HG03469 (cell line): ENCODE results near the gene TMEM128.
"Not testable (repeated sequence)": the region's sequence is repeated elsewhere in the genome, so short reads cannot be mapped to it uniquely, and the experiment has no call there.

Experiments
- ATAC-seq: cut with Tn5 transposase; IDR thresholded peaks from one replicate; pipeline ENCODE4 v1.9.1; 2021; ENCODE audit warnings: mild to moderate bottlenecking, moderate library complexity, moderate number of reproducible peaks; ENCODE audit not compliant: unreplicated experiment

Gene TMEM128

GRCh38 chr4:4200624-4201023 is 47.4 kb downstream of the TMEM128 start:
- no peak for ATAC-seq

DNA sequence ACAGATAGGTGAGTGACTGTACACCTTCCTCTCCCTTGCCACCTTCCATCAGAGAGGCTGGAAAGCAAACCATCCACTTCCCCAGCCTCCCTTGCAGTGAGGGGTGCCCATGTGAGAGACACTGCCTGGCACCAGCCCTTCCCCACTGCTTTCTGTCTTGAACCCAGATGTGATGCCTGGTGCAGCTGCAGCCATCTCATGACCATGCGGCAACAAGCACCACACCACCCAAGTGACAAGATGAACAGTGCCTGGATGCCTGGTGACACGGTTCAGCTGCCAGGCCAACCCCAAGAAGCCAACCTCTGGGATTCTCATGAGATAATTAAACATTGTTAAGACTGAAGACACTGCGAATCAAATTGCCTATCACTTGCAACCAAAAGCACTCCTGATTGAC is 52.7 kb downstream of the TMEM128 start:
- no peak for ATAC-seq

GRCh38 chr4:4188557-4188956 is 59.5 kb downstream of the TMEM128 start:
- ATAC-seq = not testable (repeated sequence)
